Measurements from ENCODE around the gene RAB4A. TPM values are rescaled to one million over a fixed set of nuclear protein-coding genes. Genes with fewer than 3 reads are reported as not detected.

RAB4A gene
- total RNA-seq, 4 donors from 2014 or later: 37.1 to 78.4 (median 49.3) TPM

DNA sequence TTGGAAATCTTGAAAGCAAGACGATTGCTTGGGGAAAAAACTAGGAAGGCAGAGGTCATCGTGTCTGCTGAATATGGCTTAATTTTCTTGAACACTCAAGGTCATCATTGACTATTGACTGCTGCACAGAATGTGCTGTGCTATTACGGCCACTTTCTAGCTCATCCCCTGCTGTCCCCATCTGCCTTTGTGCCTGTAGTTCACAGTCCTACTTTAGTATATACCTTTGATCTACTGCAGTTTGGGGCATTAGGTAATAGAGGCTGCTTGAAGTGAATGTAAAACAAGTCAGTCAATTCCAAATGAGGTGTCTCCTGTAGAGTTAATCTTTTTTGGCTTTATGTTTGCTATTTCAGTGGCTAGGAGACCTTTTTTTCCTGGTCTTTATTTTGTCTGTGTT lies 8.3 kb downstream of the RAB4A start:
- TF ChIP-seq EP300 (IDR thresholded peaks at IDR 0.05) (no peak), POLR2A (IDR thresholded peaks at IDR 0.05) (no peak), POLR2AphosphoS5 (IDR thresholded peaks at IDR 0.05) (no peak)
- TF ChIP-seq, protein P1, sequence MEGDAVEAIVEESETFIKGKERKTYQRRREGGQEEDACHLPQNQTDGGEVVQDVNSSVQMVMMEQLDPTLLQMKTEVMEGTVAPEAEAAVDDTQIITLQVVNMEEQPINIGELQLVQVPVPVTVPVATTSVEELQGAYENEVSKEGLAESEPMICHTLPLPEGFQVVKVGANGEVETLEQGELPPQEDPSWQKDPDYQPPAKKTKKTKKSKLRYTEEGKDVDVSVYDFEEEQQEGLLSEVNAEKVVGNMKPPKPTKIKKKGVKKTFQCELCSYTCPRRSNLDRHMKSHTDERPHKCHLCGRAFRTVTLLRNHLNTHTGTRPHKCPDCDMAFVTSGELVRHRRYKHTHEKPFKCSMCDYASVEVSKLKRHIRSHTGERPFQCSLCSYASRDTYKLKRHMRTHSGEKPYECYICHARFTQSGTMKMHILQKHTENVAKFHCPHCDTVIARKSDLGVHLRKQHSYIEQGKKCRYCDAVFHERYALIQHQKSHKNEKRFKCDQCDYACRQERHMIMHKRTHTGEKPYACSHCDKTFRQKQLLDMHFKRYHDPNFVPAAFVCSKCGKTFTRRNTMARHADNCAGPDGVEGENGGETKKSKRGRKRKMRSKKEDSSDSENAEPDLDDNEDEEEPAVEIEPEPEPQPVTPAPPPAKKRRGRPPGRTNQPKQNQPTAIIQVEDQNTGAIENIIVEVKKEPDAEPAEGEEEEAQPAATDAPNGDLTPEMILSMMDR (IDR thresholded peaks at IDR 0.05): no peak
- H3K27me3 ChIP-seq: no peaks in the 10 kb centered on the region
- H3K4me3 ChIP-seq: no peak overlapping the region
- no peak overlapping the region for H3K27ac ChIP-seq
- no peak for DNase-seq (ENCODE audit: low spot score in 2 of 2)
- H3K4me1 ChIP-seq: no peaks in the 10 kb centered on the region
- no peaks in the 10 kb centered on the region for H3K9me3 ChIP-seq
- H3K36me3 ChIP-seq: no peaks in the 10 kb centered on the region
- WGBS: 70% methylated on average over 3 of the region's 3 CpGs

DNA sequence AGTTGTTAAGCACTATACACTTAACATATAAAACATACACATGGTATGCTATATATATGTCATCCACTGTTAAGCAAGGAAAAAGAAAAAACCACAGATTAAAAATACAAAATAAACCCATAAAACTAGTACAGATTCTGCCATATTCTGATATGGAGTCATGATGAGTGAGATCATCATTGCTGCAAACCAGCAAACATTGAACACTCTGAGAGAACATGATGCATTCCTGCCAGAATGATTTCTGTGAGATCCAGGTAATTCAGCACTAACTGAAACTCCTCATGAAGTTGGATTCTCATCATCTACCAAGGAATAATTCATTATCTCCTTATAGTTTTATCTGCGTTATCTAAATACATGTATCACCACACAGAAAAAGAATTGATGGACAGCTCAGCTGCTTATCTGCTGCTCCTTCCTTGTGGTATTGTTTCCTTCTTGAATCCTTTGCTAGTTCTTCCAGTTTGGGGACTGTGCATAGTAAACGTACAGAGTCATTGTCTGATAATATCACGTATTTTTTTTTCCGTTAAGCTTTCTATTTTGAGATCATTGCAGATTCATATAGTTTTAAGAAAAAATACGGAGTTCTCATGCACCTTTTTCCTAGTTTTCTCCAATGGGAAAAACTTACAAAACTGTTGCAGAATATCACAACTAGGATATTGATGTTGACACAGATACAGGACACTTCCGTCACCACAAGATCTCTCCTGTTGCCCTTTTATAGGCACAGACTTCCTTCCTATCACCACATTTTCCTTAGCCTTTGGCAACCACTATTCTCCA lies 9.3 kb downstream of the RAB4A start:
- WGBS: 64% methylated on average over 6 of the region's 6 CpGs
- no peak overlapping the region for H3K4me3 ChIP-seq
- TF ChIP-seq EP300 (IDR thresholded peaks at IDR 0.05) (no peak), POLR2A (IDR thresholded peaks at IDR 0.05) (no peak), POLR2AphosphoS5 (IDR thresholded peaks at IDR 0.05) (no peak)
- TF ChIP-seq, protein P1 (IDR thresholded peaks at IDR 0.05): no peak
- no peaks in the 10 kb centered on the region for H3K27me3 ChIP-seq
- H3K27ac ChIP-seq: no peak overlapping the region
- DNase-seq (ENCODE audit: low spot score in 2 of 2): no peak
- no peaks in the 10 kb centered on the region for H3K4me1 ChIP-seq
- no peaks in the 10 kb centered on the region for H3K9me3 ChIP-seq
- H3K36me3 ChIP-seq: no peaks in the 10 kb centered on the region

DNA sequence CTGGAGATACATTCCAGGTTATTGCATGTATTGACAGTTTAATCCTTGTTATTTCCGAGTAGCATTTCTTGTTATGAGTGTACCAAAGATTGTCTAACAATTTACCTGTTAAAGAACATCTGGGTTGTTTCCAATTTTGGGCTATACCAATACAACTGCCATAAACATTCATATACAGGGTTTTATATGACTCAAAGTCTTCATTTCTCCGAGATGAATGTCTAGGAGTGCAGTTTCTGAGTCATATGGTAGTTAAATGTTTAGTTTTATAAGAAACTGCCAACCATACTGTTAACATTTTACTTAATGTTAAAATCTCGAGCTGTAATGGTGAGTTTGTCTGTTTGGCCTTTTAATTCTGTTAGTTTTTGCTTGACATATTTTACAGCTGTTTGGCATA lies 10.0 kb downstream of the RAB4A start:
- no peak for DNase-seq (ENCODE audit: low spot score in 2 of 2)
- no peak overlapping the region for H3K4me3 ChIP-seq
- no peaks in the 10 kb centered on the region for H3K4me1 ChIP-seq
- no peaks in the 10 kb centered on the region for H3K9me3 ChIP-seq
- TF ChIP-seq, protein P1 (IDR thresholded peaks at IDR 0.05): no peak
- TF ChIP-seq POLR2AphosphoS5 (IDR thresholded peaks at IDR 0.05): no peak
- TF ChIP-seq POLR2A (IDR thresholded peaks at IDR 0.05): no peak
- TF ChIP-seq EP300 (IDR thresholded peaks at IDR 0.05): no peak
- 87% methylated on average over 3 of the region's 3 CpGs for WGBS
- no peak overlapping the region for H3K27ac ChIP-seq
- no peaks in the 10 kb centered on the region for H3K27me3 ChIP-seq
- H3K36me3 ChIP-seq: no peaks in the 10 kb centered on the region

DNA sequence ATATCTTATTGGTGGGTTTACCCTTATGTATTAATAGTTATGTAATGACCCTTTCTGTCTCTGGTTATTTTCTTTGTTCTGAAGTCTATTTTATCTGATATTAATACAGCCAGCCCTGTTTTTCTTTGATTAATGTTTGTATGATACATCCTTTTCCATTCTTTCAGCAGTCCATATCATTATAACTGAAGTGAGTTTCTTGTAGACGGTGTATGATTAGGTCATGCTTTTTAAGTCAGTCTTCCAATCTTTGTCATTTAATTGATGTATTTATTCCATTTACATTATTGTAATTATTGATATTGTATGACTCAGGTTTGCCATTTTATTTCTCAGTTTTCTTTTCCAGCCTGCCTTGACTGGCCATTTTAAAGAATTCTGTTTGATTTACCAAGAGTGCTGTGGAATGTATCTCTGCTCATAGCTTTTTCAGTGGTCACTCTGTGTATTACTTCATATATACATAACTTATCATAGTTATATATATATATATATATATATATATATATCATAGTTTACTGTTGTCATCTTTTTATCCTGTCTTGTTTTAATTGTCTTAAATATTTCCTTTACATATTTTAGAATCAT lies 10.5 kb downstream of the RAB4A start:
- H3K27me3 ChIP-seq: no peaks in the 10 kb centered on the region
- H3K9me3 ChIP-seq: no peaks in the 10 kb centered on the region
- H3K36me3 ChIP-seq: no peaks in the 10 kb centered on the region
- H3K4me3 ChIP-seq: no peak overlapping the region
- no peak for DNase-seq (ENCODE audit: low spot score in 2 of 2)
- H3K4me1 ChIP-seq: no peaks in the 10 kb centered on the region
- WGBS: 80% methylated on average over 1 of the region's 1 CpG
- H3K27ac ChIP-seq: no peak overlapping the region
- TF ChIP-seq POLR2AphosphoS5 (IDR thresholded peaks at IDR 0.05): no peak
- TF ChIP-seq, protein P1 (IDR thresholded peaks at IDR 0.05): no peak
- TF ChIP-seq POLR2A (IDR thresholded peaks at IDR 0.05): no peak
- TF ChIP-seq EP300 (IDR thresholded peaks at IDR 0.05): no peak

DNA sequence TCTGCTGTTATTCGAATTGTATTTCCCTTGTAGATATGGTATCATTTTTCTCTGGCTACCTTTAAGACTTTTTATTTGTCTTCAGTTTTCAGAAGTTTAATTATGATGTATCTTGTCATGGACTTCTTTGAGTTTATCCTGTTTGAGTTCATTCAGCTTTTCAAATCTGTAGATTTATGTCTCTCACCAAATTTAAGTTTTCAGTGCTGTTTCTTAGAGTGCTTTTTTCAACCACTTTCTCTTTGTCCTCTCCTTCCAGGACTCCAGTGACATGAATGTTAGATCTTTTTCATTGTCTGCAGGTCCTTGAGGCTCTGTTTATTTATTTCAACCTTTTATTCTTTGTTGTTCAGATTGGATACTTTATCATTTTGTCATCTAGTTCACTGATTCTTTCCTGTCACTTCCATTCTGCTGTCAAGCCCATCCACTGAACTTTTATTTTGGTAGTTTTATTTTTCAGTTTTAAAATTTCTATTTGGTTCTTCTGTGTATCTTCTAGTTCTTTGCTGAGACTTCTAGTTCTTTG lies 11.4 kb downstream of the RAB4A start:
- H3K27ac ChIP-seq: no peak overlapping the region
- H3K4me1 ChIP-seq: no peaks in the 10 kb centered on the region
- no peaks in the 10 kb centered on the region for H3K9me3 ChIP-seq
- H3K36me3 ChIP-seq: no peaks in the 10 kb centered on the region
- DNase-seq (ENCODE audit: low spot score in 2 of 2): no peak
- TF ChIP-seq EP300 (IDR thresholded peaks at IDR 0.05) (no peak), POLR2AphosphoS5 (IDR thresholded peaks at IDR 0.05) (no peak), POLR2A (IDR thresholded peaks at IDR 0.05) (no peak)
- TF ChIP-seq, protein P1 (IDR thresholded peaks at IDR 0.05): no peak
- 95% methylated on average over 1 of the region's 1 CpG for WGBS
- H3K4me3 ChIP-seq: no peak overlapping the region
- no peaks in the 10 kb centered on the region for H3K27me3 ChIP-seq
